ENCODE measurements around the gene DUOXA2. TPM values are rescaled to one million over a fixed set of nuclear protein-coding genes. Genes with fewer than 3 reads are reported as not detected.
"Not testable (repeated sequence)": the region's sequence is repeated elsewhere in the genome, so short reads cannot be mapped to it uniquely, and the experiment has no call there.

The DUOXA2 gene
- polyA plus RNA-seq, 2 of the 4 experiments (the other 2 are of a cell fraction) = not detected

GRCh38 chr15:45134682-45135604 is 20.8 kb downstream of the DUOXA2 start:
- no peak for ATAC-seq
- Histone ChIP-seq H3K27ac (no peak overlapping the region), H3K4me1 (no peaks in the 10 kb centered on the region), H3K9me3 (no peaks in the 10 kb centered on the region), H3K4me3 (no peak overlapping the region), H3K4me2 (no peak overlapping the region)
- ChIA-PET CTCF (interaction anchor here (1.1 kb wide), 1 partner anchor 17 kb away, joined by 4 read pairs; no protein-coding TSS in a partner anchor), POLR2A (no interaction called here)
- no peak for DNase-seq (ENCODE audit: low read depth in 1 of 2, low spot score in 1 of 2)
- TF ChIP-seq EP300 (IDR thresholded peaks at IDR 0.05) = no peak
- TF ChIP-seq CEBPB (IDR thresholded peaks at IDR 0.05) = no peak
- TF ChIP-seq, protein P1, sequence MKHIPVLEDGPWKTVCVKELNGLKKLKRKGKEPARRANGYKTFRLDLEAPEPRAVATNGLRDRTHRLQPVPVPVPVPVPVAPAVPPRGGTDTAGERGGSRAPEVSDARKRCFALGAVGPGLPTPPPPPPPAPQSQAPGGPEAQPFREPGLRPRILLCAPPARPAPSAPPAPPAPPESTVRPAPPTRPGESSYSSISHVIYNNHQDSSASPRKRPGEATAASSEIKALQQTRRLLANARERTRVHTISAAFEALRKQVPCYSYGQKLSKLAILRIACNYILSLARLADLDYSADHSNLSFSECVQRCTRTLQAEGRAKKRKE (CRISPR knock-in tag; IDR thresholded peaks at IDR 0.05; ENCODE audit: low read depth) = no peak
- no peak for TF ChIP-seq GATA3 (IDR thresholded peaks at IDR 0.05; ENCODE audit: borderline replicate concordance)
- no peak for TF ChIP-seq NR3C1 (IDR thresholded peaks at IDR 0.05)
- TF ChIP-seq FOSB (CRISPR knock-in tag; IDR thresholded peaks at IDR 0.05) = no peak
- no peak for TF ChIP-seq ZSCAN20 (CRISPR knock-in tag; IDR thresholded peaks at IDR 0.05)
- TF ChIP-seq EHMT2 (IDR thresholded peaks at IDR 0.05; ENCODE audit: low read depth) = no peak
- TF ChIP-seq, protein P2, sequence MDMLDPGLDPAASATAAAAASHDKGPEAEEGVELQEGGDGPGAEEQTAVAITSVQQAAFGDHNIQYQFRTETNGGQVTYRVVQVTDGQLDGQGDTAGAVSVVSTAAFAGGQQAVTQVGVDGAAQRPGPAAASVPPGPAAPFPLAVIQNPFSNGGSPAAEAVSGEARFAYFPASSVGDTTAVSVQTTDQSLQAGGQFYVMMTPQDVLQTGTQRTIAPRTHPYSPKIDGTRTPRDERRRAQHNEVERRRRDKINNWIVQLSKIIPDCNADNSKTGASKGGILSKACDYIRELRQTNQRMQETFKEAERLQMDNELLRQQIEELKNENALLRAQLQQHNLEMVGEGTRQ (IDR thresholded peaks at IDR 0.05) = no peak
- no peak for TF ChIP-seq NFE2L2 (conservative IDR thresholded peaks at IDR 0.05; ENCODE audit: low read length)
- no peak for TF ChIP-seq KDM1A (IDR thresholded peaks at IDR 0.05; ENCODE audit: low read depth)
- TF ChIP-seq, protein P3, sequence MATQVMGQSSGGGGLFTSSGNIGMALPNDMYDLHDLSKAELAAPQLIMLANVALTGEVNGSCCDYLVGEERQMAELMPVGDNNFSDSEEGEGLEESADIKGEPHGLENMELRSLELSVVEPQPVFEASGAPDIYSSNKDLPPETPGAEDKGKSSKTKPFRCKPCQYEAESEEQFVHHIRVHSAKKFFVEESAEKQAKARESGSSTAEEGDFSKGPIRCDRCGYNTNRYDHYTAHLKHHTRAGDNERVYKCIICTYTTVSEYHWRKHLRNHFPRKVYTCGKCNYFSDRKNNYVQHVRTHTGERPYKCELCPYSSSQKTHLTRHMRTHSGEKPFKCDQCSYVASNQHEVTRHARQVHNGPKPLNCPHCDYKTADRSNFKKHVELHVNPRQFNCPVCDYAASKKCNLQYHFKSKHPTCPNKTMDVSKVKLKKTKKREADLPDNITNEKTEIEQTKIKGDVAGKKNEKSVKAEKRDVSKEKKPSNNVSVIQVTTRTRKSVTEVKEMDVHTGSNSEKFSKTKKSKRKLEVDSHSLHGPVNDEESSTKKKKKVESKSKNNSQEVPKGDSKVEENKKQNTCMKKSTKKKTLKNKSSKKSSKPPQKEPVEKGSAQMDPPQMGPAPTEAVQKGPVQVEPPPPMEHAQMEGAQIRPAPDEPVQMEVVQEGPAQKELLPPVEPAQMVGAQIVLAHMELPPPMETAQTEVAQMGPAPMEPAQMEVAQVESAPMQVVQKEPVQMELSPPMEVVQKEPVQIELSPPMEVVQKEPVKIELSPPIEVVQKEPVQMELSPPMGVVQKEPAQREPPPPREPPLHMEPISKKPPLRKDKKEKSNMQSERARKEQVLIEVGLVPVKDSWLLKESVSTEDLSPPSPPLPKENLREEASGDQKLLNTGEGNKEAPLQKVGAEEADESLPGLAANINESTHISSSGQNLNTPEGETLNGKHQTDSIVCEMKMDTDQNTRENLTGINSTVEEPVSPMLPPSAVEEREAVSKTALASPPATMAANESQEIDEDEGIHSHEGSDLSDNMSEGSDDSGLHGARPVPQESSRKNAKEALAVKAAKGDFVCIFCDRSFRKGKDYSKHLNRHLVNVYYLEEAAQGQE (IDR thresholded peaks at IDR 0.05) = no peak
- TF ChIP-seq MAX (IDR thresholded peaks at IDR 0.05) = no peak
- FAIRE-seq = no peak
- 86% methylated on average over 26 of the region's 57 CpGs for WGBS (ENCODE audit: missing lambda C conversion rate)

DNA sequence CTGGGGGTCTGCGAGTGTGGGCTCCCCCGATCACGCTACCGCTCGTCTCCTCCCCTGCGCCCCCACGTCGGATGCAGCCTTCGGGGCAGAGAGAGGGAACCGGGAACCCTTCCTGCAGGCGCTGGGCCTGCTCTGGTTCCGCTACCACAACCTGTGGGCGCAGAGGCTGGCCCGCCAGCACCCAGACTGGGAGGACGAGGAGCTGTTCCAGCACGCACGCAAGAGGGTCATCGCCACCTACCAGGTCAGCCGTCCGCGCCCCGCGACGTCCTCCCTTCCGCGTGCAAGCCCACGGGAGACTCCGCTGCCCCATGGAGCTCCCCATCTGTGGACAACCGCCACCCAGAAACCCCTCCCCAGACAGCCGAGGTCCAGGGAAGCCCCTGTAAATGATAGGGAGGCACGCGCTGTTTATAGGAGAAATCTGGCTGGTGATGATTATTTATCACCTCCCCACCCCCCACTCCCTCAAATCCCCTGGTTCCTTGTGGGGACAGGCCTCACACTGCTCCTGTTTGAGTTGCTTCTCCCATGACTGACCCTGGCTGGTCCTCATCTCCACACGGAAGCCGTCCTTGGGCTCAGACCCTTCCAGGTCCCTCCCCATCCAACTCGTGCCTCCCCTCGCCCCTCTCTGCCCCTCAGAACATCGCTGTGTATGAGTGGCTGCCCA is 21.7 kb downstream of the DUOXA2 start:
- 77% methylated on average over 14 of the region's 37 CpGs for WGBS (ENCODE audit: missing lambda C conversion rate)
- H3K9me3 ChIP-seq; H3K27ac ChIP-seq; ATAC-seq; DNase-seq (ENCODE audit: low read depth in 1 of 2, low spot score in 1 of 2); FAIRE-seq; POLR2A ChIA-PET; CTCF ChIA-PET; H3K4me1 ChIP-seq; H3K4me3 ChIP-seq; H3K4me2 ChIP-seq: not testable (repeated sequence)

DNA sequence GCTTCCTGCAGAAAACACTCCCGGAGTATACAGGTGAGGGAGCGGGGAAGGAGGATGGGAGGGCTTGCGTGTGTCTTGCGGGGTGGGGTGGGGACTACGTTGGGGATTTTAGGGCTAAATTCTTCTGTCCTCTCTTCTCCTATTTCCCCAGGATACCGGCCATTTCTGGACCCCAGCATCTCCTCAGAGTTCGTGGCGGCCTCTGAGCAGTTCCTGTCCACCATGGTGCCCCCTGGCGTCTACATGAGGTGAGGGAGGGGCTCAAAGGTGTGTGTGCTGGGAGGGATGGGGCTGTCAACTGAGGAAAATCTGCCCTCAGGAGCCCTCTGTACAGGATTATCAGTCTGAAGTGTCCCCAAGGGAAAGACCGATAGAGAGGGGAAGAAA is 22.2 kb downstream of the DUOXA2 start:
- Histone ChIP-seq H3K27ac (no peak overlapping the region), H3K4me3 (no peak overlapping the region), H3K4me1 (no peaks in the 10 kb centered on the region), H3K4me2 (no peak overlapping the region), H3K9me3 (no peaks in the 10 kb centered on the region)
- ChIA-PET POLR2A (no interaction called here), CTCF (interaction anchor here (1.6 kb wide), 1 partner anchor 9 kb away, joined by 6 read pairs; no protein-coding TSS in a partner anchor)
- FAIRE-seq (no peak), ATAC-seq (no peak), DNase-seq (ENCODE audit: low read depth in 1 of 2, low spot score in 1 of 2) (no peak)
- 69% methylated on average over 8 of the region's 10 CpGs for WGBS (ENCODE audit: missing lambda C conversion rate)
- no peak for TF ChIP-seq RAD21 (conservative IDR thresholded peaks at IDR 0.05 in 1 of 2, IDR thresholded peaks at IDR 0.05 in 1 of 2)
- TF ChIP-seq TP53 (CRISPR knock-in tag; IDR thresholded peaks at IDR 0.05) = no peak
- no peak for TF ChIP-seq CBX2 (IDR thresholded peaks at IDR 0.05; ENCODE audit: borderline replicate concordance, low read depth)
- no peak for TF ChIP-seq PBX3 (IDR thresholded peaks at IDR 0.05)
- TF ChIP-seq CHD4 (IDR thresholded peaks at IDR 0.05; ENCODE audit: borderline replicate concordance) = no peak
- TF ChIP-seq, protein P4, sequence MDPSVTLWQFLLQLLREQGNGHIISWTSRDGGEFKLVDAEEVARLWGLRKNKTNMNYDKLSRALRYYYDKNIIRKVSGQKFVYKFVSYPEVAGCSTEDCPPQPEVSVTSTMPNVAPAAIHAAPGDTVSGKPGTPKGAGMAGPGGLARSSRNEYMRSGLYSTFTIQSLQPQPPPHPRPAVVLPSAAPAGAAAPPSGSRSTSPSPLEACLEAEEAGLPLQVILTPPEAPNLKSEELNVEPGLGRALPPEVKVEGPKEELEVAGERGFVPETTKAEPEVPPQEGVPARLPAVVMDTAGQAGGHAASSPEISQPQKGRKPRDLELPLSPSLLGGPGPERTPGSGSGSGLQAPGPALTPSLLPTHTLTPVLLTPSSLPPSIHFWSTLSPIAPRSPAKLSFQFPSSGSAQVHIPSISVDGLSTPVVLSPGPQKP (IDR thresholded peaks at IDR 0.05; ENCODE audit: low read depth, low read length) = no peak
- no peak for TF ChIP-seq RCOR1 (IDR thresholded peaks at IDR 0.05; ENCODE audit: low read depth, low read length)
- TF ChIP-seq EP300 (IDR thresholded peaks at IDR 0.05) = no peak
- no peak for TF ChIP-seq HOXB13 (CRISPR knock-in tag; IDR thresholded peaks at IDR 0.05; ENCODE audit: low read depth)
- no peak for TF ChIP-seq KDM5A (IDR thresholded peaks at IDR 0.05)
- no peak for TF ChIP-seq HDAC2 (IDR thresholded peaks at IDR 0.05)
- TF ChIP-seq, protein P5, sequence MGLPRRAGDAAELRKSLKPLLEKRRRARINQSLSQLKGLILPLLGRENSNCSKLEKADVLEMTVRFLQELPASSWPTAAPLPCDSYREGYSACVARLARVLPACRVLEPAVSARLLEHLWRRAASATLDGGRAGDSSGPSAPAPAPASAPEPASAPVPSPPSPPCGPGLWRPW (IDR thresholded peaks at IDR 0.05) = no peak
- TF ChIP-seq TFCP2L1 (CRISPR knock-in tag; IDR thresholded peaks at IDR 0.05) = no peak
